ENCODE measurements around the gene OSCAR. TPM values are rescaled to one million over a fixed set of nuclear protein-coding genes. Genes with fewer than 3 reads are reported as not detected.

OSCAR gene
- total and polyA plus RNA-seq, 10 of the 15 experiments (the other 5 are each of a cell fraction or from before 2014, with no cell fraction given) = 0.08 to 0.27 (median 0.10) TPM; not detected in 7

DNA sequence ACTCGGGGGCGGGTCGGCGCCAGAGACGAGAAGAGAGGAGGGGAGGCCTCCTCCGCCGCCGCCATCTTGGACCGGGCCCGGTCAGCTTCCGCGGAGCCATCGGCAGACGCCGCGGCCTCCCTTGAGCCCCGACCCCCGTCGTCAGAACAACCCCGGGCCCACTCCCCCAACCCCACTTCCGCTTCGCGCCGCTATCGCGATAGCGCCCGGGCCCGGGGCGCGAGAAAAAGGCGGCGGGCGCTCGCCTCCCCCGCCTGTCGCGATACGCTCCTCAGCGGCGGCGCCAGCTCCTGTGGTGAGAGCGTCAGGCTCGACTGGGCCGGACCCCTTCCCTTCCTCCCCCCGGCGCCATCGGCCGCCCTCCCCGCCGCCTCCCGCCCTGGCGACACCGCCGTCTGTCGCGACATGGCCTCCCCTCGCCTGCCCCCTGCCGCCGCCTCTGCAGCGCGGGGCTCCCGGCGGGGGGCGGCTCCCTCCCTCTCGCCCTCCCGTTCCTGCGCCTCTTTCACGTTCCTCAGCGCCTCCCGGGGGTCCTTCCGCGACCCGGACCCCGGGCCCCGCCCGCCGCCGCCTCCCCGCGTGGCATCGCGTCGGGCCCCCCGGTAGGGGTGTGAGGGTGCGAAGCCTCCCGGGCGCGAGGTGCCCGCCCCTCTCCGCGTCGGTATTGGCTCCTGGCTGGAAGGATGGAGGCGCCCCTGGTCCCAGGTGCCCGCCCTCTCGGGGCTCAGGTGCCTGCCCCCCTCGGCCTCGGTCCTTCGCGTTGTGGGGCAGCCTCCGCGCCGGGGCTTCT lies 37.3 kb upstream of the OSCAR start, which contains the start of gene CNOT3 (continued):
- TF ChIP-seq SMAD1 (IDR thresholded peaks at IDR 0.05; ENCODE audit: low read depth, partially characterized antibody) (no peak), SREBF2 (IDR thresholded peaks at IDR 0.05; ENCODE audit: low read length) (no peak), ZNF207 (IDR thresholded peaks at IDR 0.05; ENCODE audit: borderline replicate concordance) (no peak), NR2C2 (IDR thresholded peaks at IDR 0.05; ENCODE audit: borderline replicate concordance, control insufficient read depth, insufficient read length, low read depth) (no peak), HCFC1 (IDR thresholded peaks at IDR 0.05; ENCODE audit: low read length) (0 out of 2 replicates have a peak, but pooled peaks have one; percentile 31), MXI1 (IDR thresholded peaks at IDR 0.05; ENCODE audit: low read depth, low read length) (no peak), STAT3 (IDR thresholded peaks at IDR 0.05; ENCODE audit: low read depth, low read length) (no peak), GABPA (IDR thresholded peaks at IDR 0.05; ENCODE audit: low read depth) (no peak), MYB (IDR thresholded peaks at IDR 0.05; ENCODE audit: borderline replicate concordance, low read depth, low read length) (no peak), BACH1 (IDR thresholded peaks at IDR 0.05; ENCODE audit: borderline replicate concordance) (peak; percentile 100), ZNF274 (IDR thresholded peaks at IDR 0.05; ENCODE audit: insufficient read depth, insufficient read length) (no peak), RUNX3 (IDR thresholded peaks at IDR 0.05; ENCODE audit: low read length) (no peak), IRF4 (IDR thresholded peaks at IDR 0.05; ENCODE audit: low read depth, low read length) (no peak), JUNB (IDR thresholded peaks at IDR 0.05) (no peak), KLF5 (IDR thresholded peaks at IDR 0.05; ENCODE audit: partially characterized antibody) (no peak), MEF2B (IDR thresholded peaks at IDR 0.05; ENCODE audit: partially characterized antibody, poor library complexity, severe bottlenecking) (peak; percentile 18), SREBF1 (IDR thresholded peaks at IDR 0.05; ENCODE audit: low read length) (no peak), POLR2A (IDR thresholded peaks at IDR 0.05; ENCODE audit: low read depth, low read length) (peak; percentile 91), NRF1 (conservative IDR thresholded peaks at IDR 0.05; ENCODE audit: low read depth, low read length) (no peak)
- TF ChIP-seq, protein P1, sequence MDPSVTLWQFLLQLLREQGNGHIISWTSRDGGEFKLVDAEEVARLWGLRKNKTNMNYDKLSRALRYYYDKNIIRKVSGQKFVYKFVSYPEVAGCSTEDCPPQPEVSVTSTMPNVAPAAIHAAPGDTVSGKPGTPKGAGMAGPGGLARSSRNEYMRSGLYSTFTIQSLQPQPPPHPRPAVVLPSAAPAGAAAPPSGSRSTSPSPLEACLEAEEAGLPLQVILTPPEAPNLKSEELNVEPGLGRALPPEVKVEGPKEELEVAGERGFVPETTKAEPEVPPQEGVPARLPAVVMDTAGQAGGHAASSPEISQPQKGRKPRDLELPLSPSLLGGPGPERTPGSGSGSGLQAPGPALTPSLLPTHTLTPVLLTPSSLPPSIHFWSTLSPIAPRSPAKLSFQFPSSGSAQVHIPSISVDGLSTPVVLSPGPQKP (IDR thresholded peaks at IDR 0.05; ENCODE audit: low read depth, low read length) = no peak
- TF ChIP-seq, protein P2, sequence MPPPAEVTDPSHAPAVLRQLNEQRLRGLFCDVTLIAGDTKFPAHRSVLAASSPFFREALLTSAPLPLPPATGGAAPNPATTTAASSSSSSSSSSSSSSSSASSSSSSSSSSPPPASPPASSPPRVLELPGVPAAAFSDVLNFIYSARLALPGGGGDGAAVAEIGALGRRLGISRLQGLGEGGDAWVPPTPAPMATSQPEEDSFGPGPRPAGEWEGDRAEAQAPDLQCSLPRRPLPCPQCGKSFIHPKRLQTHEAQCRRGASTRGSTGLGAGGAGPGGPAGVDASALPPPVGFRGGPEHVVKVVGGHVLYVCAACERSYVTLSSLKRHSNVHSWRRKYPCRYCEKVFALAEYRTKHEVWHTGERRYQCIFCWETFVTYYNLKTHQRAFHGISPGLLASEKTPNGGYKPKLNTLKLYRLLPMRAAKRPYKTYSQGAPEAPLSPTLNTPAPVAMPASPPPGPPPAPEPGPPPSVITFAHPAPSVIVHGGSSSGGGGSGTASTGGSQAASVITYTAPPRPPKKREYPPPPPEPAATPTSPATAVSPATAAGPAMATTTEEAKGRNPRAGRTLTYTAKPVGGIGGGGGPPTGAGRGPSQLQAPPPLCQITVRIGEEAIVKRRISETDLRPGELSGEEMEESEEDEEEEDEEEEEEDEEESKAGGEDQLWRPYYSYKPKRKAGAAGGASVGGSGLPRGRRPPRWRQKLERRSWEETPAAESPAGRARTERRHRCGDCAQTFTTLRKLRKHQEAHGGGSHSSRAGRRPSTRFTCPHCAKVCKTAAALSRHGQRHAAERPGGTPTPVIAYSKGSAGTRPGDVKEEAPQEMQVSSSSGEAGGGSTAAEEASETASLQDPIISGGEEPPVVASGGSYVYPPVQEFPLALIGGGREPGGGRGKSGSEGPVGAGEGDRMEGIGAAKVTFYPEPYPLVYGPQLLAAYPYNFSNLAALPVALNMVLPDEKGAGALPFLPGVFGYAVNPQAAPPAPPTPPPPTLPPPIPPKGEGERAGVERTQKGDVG (CRISPR knock-in tag; IDR thresholded peaks at IDR 0.05) = no peak
- TF ChIP-seq, protein P3, sequence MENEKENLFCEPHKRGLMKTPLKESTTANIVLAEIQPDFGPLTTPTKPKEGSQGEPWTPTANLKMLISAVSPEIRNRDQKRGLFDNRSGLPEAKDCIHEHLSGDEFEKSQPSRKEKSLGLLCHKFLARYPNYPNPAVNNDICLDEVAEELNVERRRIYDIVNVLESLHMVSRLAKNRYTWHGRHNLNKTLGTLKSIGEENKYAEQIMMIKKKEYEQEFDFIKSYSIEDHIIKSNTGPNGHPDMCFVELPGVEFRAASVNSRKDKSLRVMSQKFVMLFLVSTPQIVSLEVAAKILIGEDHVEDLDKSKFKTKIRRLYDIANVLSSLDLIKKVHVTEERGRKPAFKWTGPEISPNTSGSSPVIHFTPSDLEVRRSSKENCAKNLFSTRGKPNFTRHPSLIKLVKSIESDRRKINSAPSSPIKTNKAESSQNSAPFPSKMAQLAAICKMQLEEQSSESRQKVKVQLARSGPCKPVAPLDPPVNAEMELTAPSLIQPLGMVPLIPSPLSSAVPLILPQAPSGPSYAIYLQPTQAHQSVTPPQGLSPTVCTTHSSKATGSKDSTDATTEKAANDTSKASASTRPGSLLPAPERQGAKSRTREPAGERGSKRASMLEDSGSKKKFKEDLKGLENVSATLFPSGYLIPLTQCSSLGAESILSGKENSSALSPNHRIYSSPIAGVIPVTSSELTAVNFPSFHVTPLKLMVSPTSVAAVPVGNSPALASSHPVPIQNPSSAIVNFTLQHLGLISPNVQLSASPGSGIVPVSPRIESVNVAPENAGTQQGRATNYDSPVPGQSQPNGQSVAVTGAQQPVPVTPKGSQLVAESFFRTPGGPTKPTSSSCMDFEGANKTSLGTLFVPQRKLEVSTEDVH (IDR thresholded peaks at IDR 0.05; ENCODE audit: low read depth, partially characterized antibody) = no peak
- TF ChIP-seq, protein P4, sequence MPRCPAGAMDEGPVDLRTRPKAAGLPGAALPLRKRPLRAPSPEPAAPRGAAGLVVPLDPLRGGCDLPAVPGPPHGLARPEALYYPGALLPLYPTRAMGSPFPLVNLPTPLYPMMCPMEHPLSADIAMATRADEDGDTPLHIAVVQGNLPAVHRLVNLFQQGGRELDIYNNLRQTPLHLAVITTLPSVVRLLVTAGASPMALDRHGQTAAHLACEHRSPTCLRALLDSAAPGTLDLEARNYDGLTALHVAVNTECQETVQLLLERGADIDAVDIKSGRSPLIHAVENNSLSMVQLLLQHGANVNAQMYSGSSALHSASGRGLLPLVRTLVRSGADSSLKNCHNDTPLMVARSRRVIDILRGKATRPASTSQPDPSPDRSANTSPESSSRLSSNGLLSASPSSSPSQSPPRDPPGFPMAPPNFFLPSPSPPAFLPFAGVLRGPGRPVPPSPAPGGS (IDR thresholded peaks at IDR 0.05; ENCODE audit: borderline replicate concordance, insufficient read depth, low read depth, low read length, poor library complexity, severe bottlenecking) = no peak
